Panc1 (cell line): ENCODE results near the gene DENND4B.

Experiments
- POLR2AphosphoS5 ChIP-seq: IDR thresholded peaks from 2 replicates; pipeline ENCODE4 v1.6.1; 2012; ENCODE audit warnings: mild to moderate bottlenecking, low read depth, low read length, moderate library complexity
- REST ChIP-seq, 2 experiments: IDR thresholded peaks; 2 replicates each; pipeline ENCODE4 v1.6.1; 2011 to 2012; ENCODE audit warnings: low read depth in 2 of 2, control low read depth in 1 of 2, low read length in 1 of 2, mild to moderate bottlenecking in 1 of 2, moderate library complexity in 1 of 2; ENCODE audit not compliant: insufficient read depth in 1 of 2
- SIN3A ChIP-seq: IDR thresholded peaks from 2 replicates; pipeline ENCODE4 v1.6.1; 2012; ENCODE audit warnings: low read depth, mild to moderate bottlenecking, low read length, moderate library complexity, borderline replicate concordance; ENCODE audit not compliant: insufficient read depth
- TCF7L2 ChIP-seq: IDR thresholded peaks from 2 replicates; pipeline ENCODE4 v1.6.1; 2011; ENCODE audit warnings: mild to moderate bottlenecking, low read depth, low read length, inconsistent platforms
- TF ChIP-seq, protein P1 (sequence below): fragments of 450-650 bp; IDR thresholded peaks from 2 replicates; pipeline ENCODE4 v1.5.1; 2017; ENCODE audit warnings: mild to moderate bottlenecking

DNA sequence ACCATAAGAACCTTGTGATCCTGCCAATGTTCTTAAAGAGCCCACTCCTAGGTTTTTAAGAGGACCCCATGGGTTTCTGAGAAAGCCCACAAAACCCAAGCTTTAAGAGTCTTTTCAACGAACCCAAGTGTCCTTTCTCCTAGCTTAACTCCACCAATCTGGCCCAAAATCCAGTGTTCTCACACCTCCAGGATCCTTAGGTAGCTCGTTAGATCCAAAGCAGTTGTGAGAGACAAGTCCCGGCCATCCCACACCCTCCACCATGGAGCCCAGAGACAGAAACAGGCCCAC is 1.7 kb downstream of the DENND4B start:
- no peak for TF ChIP-seq POLR2AphosphoS5
- TF ChIP-seq, protein P1, sequence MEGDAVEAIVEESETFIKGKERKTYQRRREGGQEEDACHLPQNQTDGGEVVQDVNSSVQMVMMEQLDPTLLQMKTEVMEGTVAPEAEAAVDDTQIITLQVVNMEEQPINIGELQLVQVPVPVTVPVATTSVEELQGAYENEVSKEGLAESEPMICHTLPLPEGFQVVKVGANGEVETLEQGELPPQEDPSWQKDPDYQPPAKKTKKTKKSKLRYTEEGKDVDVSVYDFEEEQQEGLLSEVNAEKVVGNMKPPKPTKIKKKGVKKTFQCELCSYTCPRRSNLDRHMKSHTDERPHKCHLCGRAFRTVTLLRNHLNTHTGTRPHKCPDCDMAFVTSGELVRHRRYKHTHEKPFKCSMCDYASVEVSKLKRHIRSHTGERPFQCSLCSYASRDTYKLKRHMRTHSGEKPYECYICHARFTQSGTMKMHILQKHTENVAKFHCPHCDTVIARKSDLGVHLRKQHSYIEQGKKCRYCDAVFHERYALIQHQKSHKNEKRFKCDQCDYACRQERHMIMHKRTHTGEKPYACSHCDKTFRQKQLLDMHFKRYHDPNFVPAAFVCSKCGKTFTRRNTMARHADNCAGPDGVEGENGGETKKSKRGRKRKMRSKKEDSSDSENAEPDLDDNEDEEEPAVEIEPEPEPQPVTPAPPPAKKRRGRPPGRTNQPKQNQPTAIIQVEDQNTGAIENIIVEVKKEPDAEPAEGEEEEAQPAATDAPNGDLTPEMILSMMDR, result no peak
- no peak for TF ChIP-seq SIN3A
- no peak for TF ChIP-seq REST (IDR thresholded peaks at IDR 0.05; ENCODE audit: insufficient read depth in 1 of 2, low read depth in 2 of 2, low read length in 1 of 2)
- TF ChIP-seq TCF7L2, result no peak
